Body of pancreas (tissue), 4 donors: ENCODE data around the gene C4A. TPM values are rescaled to one million over a fixed set of nuclear protein-coding genes. Genes with fewer than 3 reads are reported as not detected.

ENCODE experiments used
- ATAC-seq: fragments of 150-250 bp; one replicate; pipeline ENCODE4 v1.9.1; 2016
- DNase-seq, 4 donors: peaks; one replicate each; pipeline ENCODE4 v3.0.0-alpha.2; 2019
- H3K27ac ChIP-seq, 4 donors: fragments of 200-600 bp; sonication (generic); 1 replicate in 3 of 4; 2 replicates in 1 of 4; pipeline versions ENCODE4 v1.5.1 to v1.6.1; 2016 to 2019; ENCODE audit warnings: mild to moderate bottlenecking in 1 of 4, mixed read lengths in 1 of 4, moderate library complexity in 1 of 4
- H3K27me3 ChIP-seq, 2 donors: fragments of 200-600 bp; sonication (generic); one replicate each; pipeline ENCODE4 v1.6.0; 2016; ENCODE audit warnings: mild to moderate bottlenecking in 1 of 2
- H3K36me3 ChIP-seq, 2 donors: fragments of 200-600 bp; sonication (generic); replicated peaks in 1 of 2; 2 replicates each; pipeline ENCODE4 v1.5.1; 2016; ENCODE audit warnings: low read depth in 2 of 2; ENCODE audit not compliant: insufficient read depth in 1 of 2
- H3K4me1 ChIP-seq: fragments of 200-600 bp; sonication (generic); one replicate; pipeline ENCODE4 v1.6.0; 2016
- H3K4me3 ChIP-seq, 2 donors: fragments of 200-600 bp; sonication (generic); 1 replicate in 1 of 2; 2 replicates in 1 of 2; pipeline ENCODE4 v1.5.1; 2016 to 2019
- H3K9me3 ChIP-seq, 3 donors: fragments of 200-600 bp; sonication (generic); 1 replicate in 2 of 3; 2 replicates in 1 of 3; pipeline ENCODE4 v1.5.1; 2016
- CTCF ChIP-seq, 7 experiments: fragments of 450-650 bp in 4 of 7; fragments of 200-600 bp in 3 of 7; sonication (generic) in 3 of 7; IDR thresholded peaks; one replicate each; pipeline ENCODE4 v1.5.1; 2016 to 2019; ENCODE audit warnings: antibody characterized with exemption in 7 of 7
- POLR2A ChIP-seq, 3 donors: fragments of 450-650 bp; IDR thresholded peaks; one replicate each; pipeline ENCODE4 v1.6.1; 2016; ENCODE audit warnings: antibody characterized with exemption in 3 of 3, mild to moderate bottlenecking in 2 of 3
- whole genome bisulfite sequencing, 2 donors: methylation state at CpG; one replicate each; pipeline ENCODE4 v1.1.5; 2017; 5-methylcytosine and 5-hydroxymethylcytosine counted together
- intact Hi-C: fragments of 100-400 bp; cut with DNase I; formaldehyde crosslinking; loops from one replicate; pipeline ENCODE4 v1.15.1; 2023
- total RNA-seq, 2 donors: library from RNA; depleted of rRNA; stranded (reverse); fragments of >200 nt; gene quantifications; one replicate each; pipeline ENCODE4 v1.1.0, GENCODE V29; 2016

C4A gene
- total RNA-seq, 2 donors from 2014 or later: 60.3 to 65.9 TPM

- intact Hi-C loops: no loop called here
- DNase-seq (no peak), ATAC-seq (no peak)
- TF ChIP-seq POLR2A (IDR thresholded peaks at IDR 0.05) (no peak), CTCF (IDR thresholded peaks at IDR 0.05) (no peak)
- Histone ChIP-seq H3K9me3 (no peaks in the 10 kb centered on the region), H3K27ac (no peak overlapping the region), H3K4me3 (no peak overlapping the region), H3K27me3 (no peaks in the 10 kb centered on the region), H3K4me1 (peaks cover 10% of the 10 kb centered on the region), H3K36me3 (peaks cover 0 to 33% of the 10 kb centered on the region in 2 donors)
- WGBS, 2 donors: 92 to 97% methylated on average over 14 to 19 of the region's 19 CpGs
Measured at GRCh38 chr6:31963921-31964320, 17.9 kb upstream of the C4A start.

- intact Hi-C loops: no loop called here
- Histone ChIP-seq H3K36me3 (peaks cover 0 to 33% of the 10 kb centered on the region in 2 donors), H3K27me3 (no peaks in the 10 kb centered on the region), H3K27ac (no peak overlapping the region), H3K4me1 (peaks cover 10% of the 10 kb centered on the region), H3K4me3 (no peak overlapping the region), H3K9me3 (no peaks in the 10 kb centered on the region)
- DNase-seq (no peak), ATAC-seq (no peak)
- TF ChIP-seq POLR2A (IDR thresholded peaks at IDR 0.05): no peak
- no peak for TF ChIP-seq CTCF (IDR thresholded peaks at IDR 0.05)
- whole genome bisulfite sequencing, 2 donors: 87 to 94% methylated on average over 10 to 11 of the region's 13 CpGs
Measured at GRCh38 chr6:31965700-31966099, 16.2 kb upstream of the C4A start.

- ATAC-seq (no peak), DNase-seq (no peak)
- H3K9me3 ChIP-seq: no peaks in the 10 kb centered on the region
- H3K4me1 ChIP-seq: peaks cover 18% of the 10 kb centered on the region
- no peak overlapping the region for H3K4me3 ChIP-seq
- intact Hi-C loops: no loop called here
- peaks cover 0 to 33% of the 10 kb centered on the region in 2 donors for H3K36me3 ChIP-seq
- TF ChIP-seq POLR2A (IDR thresholded peaks at IDR 0.05): no peak
- TF ChIP-seq CTCF (IDR thresholded peaks at IDR 0.05): no peak
- 76 to 91% methylated on average over 7 of the region's 7 CpGs for WGBS, 2 donors
- H3K27ac ChIP-seq: no peak overlapping the region
- no peaks in the 10 kb centered on the region for H3K27me3 ChIP-seq
Measured at GRCh38 chr6:31966506-31966905, 15.4 kb upstream of the C4A start.

- no peaks in the 10 kb centered on the region for H3K9me3 ChIP-seq
- no peak overlapping the region for H3K4me3 ChIP-seq
- WGBS, 2 donors: 79 to 80% methylated on average over 9 to 10 of the region's 10 CpGs
- DNase-seq (no peak), ATAC-seq (no peak)
- peaks cover 21% of the 10 kb centered on the region for H3K4me1 ChIP-seq
- H3K27ac ChIP-seq: no peak overlapping the region
- peaks cover 0 to 30% of the 10 kb centered on the region in 2 donors for H3K36me3 ChIP-seq
- TF ChIP-seq CTCF (IDR thresholded peaks at IDR 0.05) (no peak), POLR2A (IDR thresholded peaks at IDR 0.05) (no peak)
- intact Hi-C loops: no loop called here
- no peaks in the 10 kb centered on the region for H3K27me3 ChIP-seq
Measured at GRCh38 chr6:31966997-31967925, 14.6 kb upstream of the C4A start.
